K562 (cell line): Measurements from ENCODE around the gene KDM4C. TPM values are rescaled to one million over a fixed set of nuclear protein-coding genes. Genes with fewer than 3 reads are reported as not detected.
A peak's percentile ranks its signal among the peaks of the same experiment; 100 is the strongest.

ENCODE experiments used
- CREB5 ChIP-seq: fragments of 250-450 bp; sonication (Bioruptor Pico); IDR thresholded peaks from 2 replicates; pipeline ENCODE4 v1.5.0; 2020; ENCODE audit warnings: mild to moderate bottlenecking
- HDAC1 ChIP-seq, 2 experiments: fragments of 450-650 bp; IDR thresholded peaks; 2 replicates each; pipeline ENCODE4 v1.6.1; 2016 to 2017; ENCODE audit warnings: inconsistent platforms in 1 of 2, mild to moderate bottlenecking in 1 of 2, moderate library complexity in 1 of 2
- HDAC2 ChIP-seq: fragments of 450-650 bp; IDR thresholded peaks from 2 replicates; pipeline ENCODE4 v1.6.1; 2016; ENCODE audit warnings: mild to moderate bottlenecking
- NR2F6 ChIP-seq: fragments of 450-650 bp; formaldehyde crosslinking; IDR thresholded peaks from 2 replicates; pipeline ENCODE4 v1.4.0; 2020; ENCODE audit warnings: mild to moderate bottlenecking
- POLR2G ChIP-seq: fragments of 200-400 bp; formaldehyde crosslinking; IDR thresholded peaks from 2 replicates; pipeline ENCODE4 v1.6.1; 2017; ENCODE audit warnings: low read depth, mild to moderate bottlenecking, antibody characterized with exemption, low read length, moderate library complexity
- XRCC4 ChIP-seq: IDR thresholded peaks from one replicate; pipeline ENCODE4 v1.6.1; 2011; ENCODE audit not compliant: insufficient read depth, insufficient read length; ENCODE audit errors: extremely low read depth
- ZNF507 ChIP-seq: conservative IDR thresholded peaks from 2 replicates; pipeline ENCODE4 v1.6.1; 2017; ENCODE audit warnings: missing genetic modification characterization, missing compliant biosample characterization
- ZNF696 ChIP-seq: fragments of 250-450 bp; sonication (Bioruptor Pico); conservative IDR thresholded peaks from 2 replicates; pipeline ENCODE4 v1.4.0; 2020; ENCODE audit warnings: mild to moderate bottlenecking, moderate library complexity
- ZNF766 ChIP-seq: fragments of 200-800 bp; sonication (Bioruptor generic); conservative IDR thresholded peaks from 2 replicates; pipeline ENCODE4 v1.6.1; 2016; ENCODE audit warnings: missing genetic modification characterization, missing compliant biosample characterization
- polyA plus RNA-seq, 8 experiments: library from polyadenylated mRNA; depleted of rRNA in 4 of 8; stranded (reverse) in 5 of 8; unstranded in 3 of 8; fragments of >200 nt; fragmentation: Nextera tagmentation in 2 of 8; fragmentation: Illumina TruSeq in 1 of 8; extraction: Ambion mirVana in 2 of 8; extraction: Trizol in 1 of 8; gene quantifications; 2 replicates each; pipeline versions ENCODE4 v1.2.1 to v1.2.3, GENCODE V29; 2011 to 2014; ENCODE audit warnings: inconsistent platforms in 1 of 8, missing spikeins in 1 of 8
- total RNA-seq, 7 experiments: library from RNA; depleted of rRNA in 6 of 7; stranded (reverse); fragments of >200 nt in 6 of 7; fragmentation: Illumina TruSeq in 2 of 7; extraction: Trizol in 2 of 7; gene quantifications; 2 replicates each; pipeline versions ENCODE4 v1.2.1 to v1.2.3, GENCODE V29; 2011 to 2021; ENCODE audit warnings: low replicate concordance in 1 of 7
- TF ChIP-seq, protein P1 (sequence below): fragments of 250-450 bp; sonication (Bioruptor Pico); IDR thresholded peaks from 2 replicates; pipeline ENCODE4 v1.4.0; 2020; ENCODE audit warnings: borderline replicate concordance
- TF ChIP-seq, protein P2 (sequence below): fragments of 200-800 bp; sonication (Bioruptor generic); IDR thresholded peaks from 2 replicates; pipeline ENCODE4 v1.6.1; 2017; ENCODE audit warnings: missing genetic modification characterization, missing compliant biosample characterization

KDM4C gene
- total and polyA plus RNA-seq, 9 of the 15 experiments (the other 6 are each of a cell fraction or from before 2014, with no cell fraction given), result 5.4 to 17.0 (median 12.6) TPM

DNA sequence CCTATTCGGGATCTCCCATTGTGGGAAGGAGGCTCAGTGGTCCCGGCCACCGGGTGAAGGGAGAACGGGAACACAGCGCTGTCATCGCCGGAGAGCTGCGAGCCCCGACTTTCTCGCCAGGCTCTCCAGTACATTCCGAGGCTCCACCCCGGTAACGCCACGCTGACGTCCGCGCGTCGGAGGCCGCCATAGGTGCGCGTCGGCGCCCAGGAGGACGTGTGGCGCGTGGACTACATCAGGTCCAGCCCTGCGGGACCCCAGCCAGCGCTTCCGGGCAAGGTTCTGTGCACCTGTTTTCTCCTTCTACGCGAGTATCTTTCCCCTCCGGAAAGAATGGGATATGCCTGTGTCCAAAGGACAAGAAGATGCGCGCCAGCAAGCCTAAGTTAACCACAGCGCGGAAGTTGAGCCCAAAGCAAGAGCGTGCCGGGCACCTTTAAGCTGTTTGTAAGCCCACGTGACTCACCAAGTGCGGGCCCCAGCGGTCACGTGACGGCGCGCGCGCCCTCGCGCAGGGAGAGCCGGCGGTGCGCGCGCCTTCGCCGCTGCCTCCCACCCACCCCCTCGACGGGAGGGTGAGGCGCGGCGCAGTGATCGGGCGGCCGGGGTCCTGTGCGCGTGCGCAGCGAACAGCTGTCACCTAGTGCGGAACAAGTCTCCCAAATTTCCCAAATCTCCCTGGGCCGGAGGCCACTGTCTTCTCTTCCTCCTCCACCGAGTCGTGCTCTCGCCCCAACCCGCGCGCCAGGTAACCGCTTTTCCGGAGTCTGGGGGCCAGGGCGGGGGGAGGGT is at the start of gene KDM4C (continued):
- TF ChIP-seq, protein P1, sequence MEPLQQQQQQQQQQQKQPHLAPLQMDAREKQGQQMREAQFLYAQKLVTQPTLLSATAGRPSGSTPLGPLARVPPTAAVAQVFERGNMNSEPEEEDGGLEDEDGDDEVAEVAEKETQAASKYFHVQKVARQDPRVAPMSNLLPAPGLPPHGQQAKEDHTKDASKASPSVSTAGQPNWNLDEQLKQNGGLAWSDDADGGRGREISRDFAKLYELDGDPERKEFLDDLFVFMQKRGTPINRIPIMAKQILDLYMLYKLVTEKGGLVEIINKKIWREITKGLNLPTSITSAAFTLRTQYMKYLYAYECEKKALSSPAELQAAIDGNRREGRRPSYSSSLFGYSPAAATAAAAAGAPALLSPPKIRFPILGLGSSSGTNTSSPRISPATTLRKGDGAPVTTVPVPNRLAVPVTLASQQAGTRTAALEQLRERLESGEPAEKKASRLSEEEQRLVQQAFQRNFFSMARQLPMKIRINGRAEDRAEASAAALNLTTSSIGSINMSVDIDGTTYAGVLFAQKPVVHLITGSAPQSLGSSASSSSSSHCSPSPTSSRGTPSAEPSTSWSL (CRISPR knock-in tag), result no peak
- TF ChIP-seq, protein P2, sequence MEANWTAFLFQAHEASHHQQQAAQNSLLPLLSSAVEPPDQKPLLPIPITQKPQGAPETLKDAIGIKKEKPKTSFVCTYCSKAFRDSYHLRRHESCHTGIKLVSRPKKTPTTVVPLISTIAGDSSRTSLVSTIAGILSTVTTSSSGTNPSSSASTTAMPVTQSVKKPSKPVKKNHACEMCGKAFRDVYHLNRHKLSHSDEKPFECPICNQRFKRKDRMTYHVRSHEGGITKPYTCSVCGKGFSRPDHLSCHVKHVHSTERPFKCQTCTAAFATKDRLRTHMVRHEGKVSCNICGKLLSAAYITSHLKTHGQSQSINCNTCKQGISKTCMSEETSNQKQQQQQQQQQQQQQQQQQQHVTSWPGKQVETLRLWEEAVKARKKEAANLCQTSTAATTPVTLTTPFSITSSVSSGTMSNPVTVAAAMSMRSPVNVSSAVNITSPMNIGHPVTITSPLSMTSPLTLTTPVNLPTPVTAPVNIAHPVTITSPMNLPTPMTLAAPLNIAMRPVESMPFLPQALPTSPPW (CRISPR knock-in tag), result peak; percentile 71
- no peak for TF ChIP-seq XRCC4
- TF ChIP-seq ZNF507 (tag), result no peak
- TF ChIP-seq HDAC2, result no peak
- peak; percentile 93 for TF ChIP-seq POLR2G
- 0 out of 2 replicates have a peak, but pooled peaks have one; percentile 26 for TF ChIP-seq ZNF766
- peak in 1 of 2 experiments; percentile 19; a peak in 1 of 4 replicates for TF ChIP-seq HDAC1 (IDR thresholded peaks at IDR 0.05)
- no peak for TF ChIP-seq ZNF696 (CRISPR knock-in tag)
- TF ChIP-seq CREB5 (CRISPR knock-in tag), result no peak
- no peak for TF ChIP-seq NR2F6 (CRISPR knock-in tag)
